WTC11 (cell line): ENCODE data around the gene USF2. TPM values are rescaled to one million over a fixed set of nuclear protein-coding genes. Genes with fewer than 3 reads are reported as not detected.

Experiments used
- ATAC-seq: fragments of 200-7000 bp; cut with Tn5 transposase; 2 replicates; pipeline ENCODE4 v1.10.0; 2021; ENCODE audit warnings: mild to moderate bottlenecking, moderate library complexity
- CTCF ChIA-PET: fragments of 300-600 bp; sonication (Branson Sonifier 250); formaldehyde crosslinking; loops from one replicate; lab custom pipeline; 2021; ENCODE audit warnings: antibody characterized with exemption; lab: Charles Lee
- POLR2A ChIA-PET: fragments of 350-600 bp; sonication (Branson Sonifier 250); formaldehyde crosslinking; loops from one replicate; lab custom pipeline; 2021; ENCODE audit warnings: antibody characterized with exemption; lab: Charles Lee
- DNase-seq: peaks from one replicate; pipeline ENCODE4 v3.0.0; 2021; ENCODE audit warnings: low spot score
- H3K27ac Mint-ChIP-seq: 2 replicates; pipeline ENCODE4 v1.8.0; 2021; ENCODE audit warnings: mixed read lengths
- H3K27me3 Mint-ChIP-seq: 2 replicates; pipeline ENCODE4 v1.8.0; 2021; ENCODE audit warnings: low read depth, mild to moderate bottlenecking, moderate library complexity, mixed read lengths
- H3K36me3 Mint-ChIP-seq: 2 replicates; pipeline ENCODE4 v1.8.0; 2021; ENCODE audit warnings: mixed read lengths
- H3K4me1 Mint-ChIP-seq: 2 replicates; pipeline ENCODE4 v1.8.0; 2022; ENCODE audit warnings: mixed read lengths
- H3K4me3 Mint-ChIP-seq: 2 replicates; pipeline ENCODE4 v1.8.0; 2021; ENCODE audit warnings: mild to moderate bottlenecking, moderate library complexity, mixed read lengths
- H3K9me3 Mint-ChIP-seq: 2 replicates; pipeline ENCODE4 v1.8.0; 2021; ENCODE audit warnings: mixed read lengths
- ATF6 ChIP-seq: sonication (generic); formaldehyde crosslinking; IDR thresholded peaks from 2 replicates; pipeline ENCODE4 v1.8.1; 2023; ENCODE audit warnings: mild to moderate bottlenecking, missing genetic modification reagents
- CBFB ChIP-seq: sonication (generic); formaldehyde crosslinking; IDR thresholded peaks from 2 replicates; pipeline ENCODE4 v1.8.1; 2022; ENCODE audit warnings: mild to moderate bottlenecking, low read depth, missing genetic modification reagents
- CDX4 ChIP-seq: fragments of 250-450 bp; sonication (Bioruptor Pico); IDR thresholded peaks from 2 replicates; pipeline ENCODE4 v1.9.0; 2021; ENCODE audit warnings: moderate library complexity, mild to moderate bottlenecking, inconsistent platforms, borderline replicate concordance
- CREB1 ChIP-seq: sonication (generic); formaldehyde crosslinking; IDR thresholded peaks from 2 replicates; pipeline ENCODE4 v1.8.0; 2023; ENCODE audit warnings: mild to moderate bottlenecking, missing genetic modification reagents
- CREM ChIP-seq: sonication (generic); formaldehyde crosslinking; IDR thresholded peaks from 2 replicates; pipeline ENCODE4 v1.8.1; 2022; ENCODE audit warnings: mild to moderate bottlenecking, missing genetic modification reagents, moderate library complexity
- EMX1 ChIP-seq: fragments of 250-450 bp; sonication (Bioruptor Pico); IDR thresholded peaks from 2 replicates; pipeline ENCODE4 v1.8.0; 2021; ENCODE audit warnings: mild to moderate bottlenecking
- FOXK1 ChIP-seq: sonication (generic); formaldehyde crosslinking; IDR thresholded peaks from 2 replicates; pipeline ENCODE4 v1.8.0; 2022; ENCODE audit warnings: mild to moderate bottlenecking, moderate library complexity, missing genetic modification reagents
- GABPB1 ChIP-seq: sonication (generic); formaldehyde crosslinking; IDR thresholded peaks from 2 replicates; pipeline ENCODE4 v1.8.1; 2023; ENCODE audit warnings: mild to moderate bottlenecking, missing genetic modification reagents
- GRHL2 ChIP-seq: fragments of 250-450 bp; sonication (Bioruptor Pico); IDR thresholded peaks from 2 replicates; pipeline ENCODE4 v1.8.0; 2022; ENCODE audit warnings: mild to moderate bottlenecking, moderate library complexity; ENCODE audit not compliant: insufficient replicate concordance, severe bottlenecking
- GTF2I ChIP-seq: fragments of 250-450 bp; sonication (Bioruptor Pico); conservative IDR thresholded peaks from 2 replicates; pipeline ENCODE4 v1.4.0; 2021; ENCODE audit warnings: mild to moderate bottlenecking
- IRF1 ChIP-seq: sonication (generic); formaldehyde crosslinking; IDR thresholded peaks from 2 replicates; pipeline ENCODE4 v1.8.0; 2023; ENCODE audit warnings: missing genetic modification reagents
- JAZF1 ChIP-seq: fragments of 250-450 bp; sonication (Bioruptor Pico); IDR thresholded peaks from 2 replicates; pipeline ENCODE4 v1.9.0; 2021; ENCODE audit warnings: moderate library complexity, mild to moderate bottlenecking, inconsistent platforms
- MLX ChIP-seq: sonication (generic); formaldehyde crosslinking; IDR thresholded peaks from 2 replicates; pipeline ENCODE4 v1.8.1; 2023; ENCODE audit warnings: mild to moderate bottlenecking, missing genetic modification reagents, moderate library complexity
- MXD4 ChIP-seq: fragments of 250-450 bp; sonication (Bioruptor Pico); IDR thresholded peaks from 2 replicates; pipeline ENCODE4 v1.8.0; 2021; ENCODE audit warnings: mild to moderate bottlenecking, moderate library complexity, borderline replicate concordance
- NFATC4 ChIP-seq: fragments of 250-450 bp; sonication (Bioruptor Pico); IDR thresholded peaks from 2 replicates; pipeline ENCODE4 v1.9.0; 2021; ENCODE audit warnings: mild to moderate bottlenecking
- NR3C1 ChIP-seq: sonication (generic); formaldehyde crosslinking; conservative IDR thresholded peaks from 2 replicates; pipeline ENCODE4 v1.8.1; 2023; ENCODE audit warnings: low read depth, mild to moderate bottlenecking, missing genetic modification reagents
- OVOL2 ChIP-seq: fragments of 250-450 bp; sonication (Bioruptor Pico); IDR thresholded peaks from 2 replicates; pipeline ENCODE4 v1.9.0; 2021; ENCODE audit warnings: mild to moderate bottlenecking, borderline replicate concordance
- PREB ChIP-seq: sonication (generic); formaldehyde crosslinking; IDR thresholded peaks from 2 replicates; pipeline ENCODE4 v1.8.1; 2022; ENCODE audit warnings: mild to moderate bottlenecking, missing genetic modification reagents, moderate library complexity, borderline replicate concordance
- RORB ChIP-seq: fragments of 250-450 bp; sonication (Bioruptor Pico); IDR thresholded peaks from 2 replicates; pipeline ENCODE4 v1.9.0; 2021; ENCODE audit warnings: mild to moderate bottlenecking
- SMAD3 ChIP-seq: sonication (generic); formaldehyde crosslinking; IDR thresholded peaks from 2 replicates; pipeline ENCODE4 v1.8.0; 2022; ENCODE audit warnings: missing genetic modification reagents, mild to moderate bottlenecking, borderline replicate concordance
- SOX15 ChIP-seq: fragments of 250-450 bp; sonication (Bioruptor Pico); IDR thresholded peaks from 2 replicates; pipeline ENCODE4 v1.9.0; 2021; ENCODE audit warnings: mild to moderate bottlenecking
- TCF7 ChIP-seq: sonication (generic); formaldehyde crosslinking; IDR thresholded peaks from 2 replicates; pipeline ENCODE4 v1.8.0; 2022; ENCODE audit warnings: mild to moderate bottlenecking, low read depth, missing genetic modification reagents, moderate library complexity
- TEAD4 ChIP-seq: sonication (generic); formaldehyde crosslinking; IDR thresholded peaks from 2 replicates; pipeline ENCODE4 v1.8.0; 2022; ENCODE audit warnings: mild to moderate bottlenecking, missing genetic modification reagents
- ZBTB21 ChIP-seq: sonication (generic); formaldehyde crosslinking; IDR thresholded peaks from 2 replicates; pipeline ENCODE4 v1.8.1; 2023; ENCODE audit warnings: mild to moderate bottlenecking, missing genetic modification reagents, borderline replicate concordance
- ZNF138 ChIP-seq: sonication (generic); formaldehyde crosslinking; conservative IDR thresholded peaks from 2 replicates; pipeline ENCODE4 v1.8.1; 2022; ENCODE audit warnings: mild to moderate bottlenecking, moderate library complexity, missing genetic modification reagents
- ZNF317 ChIP-seq: sonication (generic); formaldehyde crosslinking; IDR thresholded peaks from 2 replicates; pipeline ENCODE4 v1.8.1; 2023; ENCODE audit warnings: low read depth, mild to moderate bottlenecking, moderate library complexity, missing genetic modification reagents, borderline replicate concordance
- ZNF416 ChIP-seq: fragments of 250-450 bp; sonication (Bioruptor Pico); IDR thresholded peaks from 2 replicates; pipeline ENCODE4 v1.9.0; 2021; ENCODE audit warnings: mild to moderate bottlenecking, inconsistent platforms
- ZNF425 ChIP-seq: fragments of 250-450 bp; sonication (Bioruptor Pico); conservative IDR thresholded peaks from 2 replicates; pipeline ENCODE4 v1.9.0; 2021; ENCODE audit warnings: mild to moderate bottlenecking
- total RNA-seq: library from RNA; stranded (reverse); gene quantifications from 3 replicates; pipeline ENCODE4 v1.2.3, GENCODE V29; 2021

USF2 gene
- total RNA-seq, 1 experiment from 2014 or later: 109 TPM

GRCh38 chr19:35292421-35293362, 23.9 kb downstream of the USF2 start (continued):
- no peak for TF ChIP-seq MLX (CRISPR knock-in tag)
- no peak for TF ChIP-seq EMX1
- TF ChIP-seq MXD4 (CRISPR knock-in tag): no peak
- no peak for TF ChIP-seq SOX15 (CRISPR knock-in tag)
- no peak for TF ChIP-seq CREB1 (CRISPR knock-in tag)
- TF ChIP-seq IRF1 (CRISPR knock-in tag): no peak
- TF ChIP-seq PREB (CRISPR knock-in tag): no peak
- TF ChIP-seq FOXK1: no peak
- no peak for TF ChIP-seq CREM (CRISPR knock-in tag)
- no peak for TF ChIP-seq ZBTB21 (CRISPR knock-in tag)

GRCh38 chr19:35293363-35293739, 24.6 kb downstream of the USF2 start:
- ATAC-seq (no peak), DNase-seq (no peak)
- H3K36me3 Mint-ChIP-seq: no peaks in the 10 kb centered on the region
- H3K4me1 Mint-ChIP-seq: peaks cover 14% of the 10 kb centered on the region
- no peaks in the 10 kb centered on the region; the same call in 1 of the 2 replicates for H3K27me3 Mint-ChIP-seq
- no peaks in the 10 kb centered on the region for H3K9me3 Mint-ChIP-seq
- no peak overlapping the region for H3K4me3 Mint-ChIP-seq
- ChIA-PET POLR2A (no interaction called here), CTCF (interaction anchor here (1.0 kb wide), 1 partner anchor 59 kb away, joined by 3 read pairs; no protein-coding TSS in a partner anchor)
- H3K27ac Mint-ChIP-seq: no peak overlapping the region
- TF ChIP-seq MXD4 (CRISPR knock-in tag): no peak
- no peak for TF ChIP-seq OVOL2 (CRISPR knock-in tag)
- no peak for TF ChIP-seq NFATC4
- TF ChIP-seq ZNF317: no peak
- no peak for TF ChIP-seq TEAD4 (CRISPR knock-in tag)
- no peak for TF ChIP-seq GRHL2 (CRISPR knock-in tag)
- TF ChIP-seq ATF6: no peak
- TF ChIP-seq SOX15 (CRISPR knock-in tag): no peak
- TF ChIP-seq RORB: no peak
- no peak for TF ChIP-seq CBFB (CRISPR knock-in tag)
- TF ChIP-seq GABPB1 (CRISPR knock-in tag): no peak
- no peak for TF ChIP-seq GTF2I (CRISPR knock-in tag)
- no peak for TF ChIP-seq JAZF1 (CRISPR knock-in tag)
- TF ChIP-seq NR3C1 (CRISPR knock-in tag): no peak
- TF ChIP-seq TCF7 (CRISPR knock-in tag): no peak
- TF ChIP-seq CDX4 (CRISPR knock-in tag): no peak
- TF ChIP-seq SMAD3 (CRISPR knock-in tag): no peak
- no peak for TF ChIP-seq ZNF425 (CRISPR knock-in tag)
- TF ChIP-seq ZNF138 (CRISPR knock-in tag): no peak
- no peak for TF ChIP-seq ZNF416 (CRISPR knock-in tag)
